MCF 10A (cell line): ENCODE results near the gene RBSN. TPM values are rescaled to one million over a fixed set of nuclear protein-coding genes. Genes with fewer than 3 reads are reported as not detected.

Source experiments
- BruUV-seq: library from RNA; stranded (reverse); fragments of 400-500 nt; replicated peaks from 2 replicates; lab custom pipeline; 2021; lab: Mats Ljungman, UMichigan
- CTCF ChIA-PET: fragments of 300-600 bp; sonication (Branson Sonifier 250); formaldehyde crosslinking; extraction: SDS; loops from one replicate; lab custom pipeline; 2021; ENCODE audit warnings: antibody characterized with exemption, inconsistent platforms; lab: Yijun Ruan, JAX
- POLR2A ChIA-PET: fragments of 300-600, 350-650 bp; sonication (Branson Sonifier 250); formaldehyde crosslinking; extraction: SDS; loops from one replicate; lab custom pipeline; 2020; ENCODE audit warnings: antibody characterized with exemption, inconsistent platforms; lab: Yijun Ruan, JAX
- DNase-seq: peaks from one replicate; pipeline ENCODE4 v3.0.0-alpha.2; 2018; ENCODE audit not compliant: unreplicated experiment
- H3K27ac Mint-ChIP-seq: one replicate; pipeline ENCODE4 v1.8.0; 2022; ENCODE audit warnings: mild to moderate bottlenecking, low read depth, mixed read lengths; ENCODE audit not compliant: unreplicated experiment
- H3K27me3 Mint-ChIP-seq: one replicate; pipeline ENCODE4 v1.8.0; 2022; ENCODE audit warnings: mixed read lengths; ENCODE audit not compliant: insufficient read depth, unreplicated experiment
- H3K36me3 Mint-ChIP-seq: one replicate; pipeline ENCODE4 v1.8.0; 2022; ENCODE audit warnings: mild to moderate bottlenecking, moderate library complexity, mixed read lengths; ENCODE audit not compliant: insufficient read depth, unreplicated experiment
- H3K4me1 Mint-ChIP-seq: one replicate; pipeline ENCODE4 v1.8.0; 2022; ENCODE audit warnings: mixed read lengths; ENCODE audit not compliant: insufficient read depth, unreplicated experiment
- H3K4me3 Mint-ChIP-seq: one replicate; pipeline ENCODE4 v1.8.0; 2022; ENCODE audit warnings: mild to moderate bottlenecking, moderate library complexity, mixed read lengths; ENCODE audit not compliant: unreplicated experiment
- H3K9me3 Mint-ChIP-seq: one replicate; pipeline ENCODE4 v1.8.0; 2022; ENCODE audit warnings: mixed read lengths; ENCODE audit not compliant: unreplicated experiment
- CTCF ChIP-seq: fragments of 200-600 bp; IDR thresholded peaks from one replicate; pipeline ENCODE4 v1.8.0; 2022; ENCODE audit warnings: antibody characterized with exemption, mild to moderate bottlenecking; ENCODE audit not compliant: unreplicated experiment
- intact Hi-C: fragments of 100-400 bp; cut with micrococcal nuclease; formaldehyde crosslinking; loops from 2 replicates; pipeline ENCODE4 v1.14.1; 2022
- total RNA-seq: library from RNA; stranded (reverse); gene quantifications from 2 replicates; pipeline ENCODE4 v1.2.3, GENCODE V29; 2022

Gene RBSN
- total RNA-seq, 1 experiment from 2014 or later: 39.6 TPM

GRCh38 chr3:15094187-15094875, 4.6 kb downstream of the RBSN start:
- TF ChIP-seq CTCF: no peak
- peaks cover 49% of the 10 kb centered on the region for H3K36me3 Mint-ChIP-seq
- peaks cover 6% of the 10 kb centered on the region for H3K4me1 Mint-ChIP-seq
- intact Hi-C loops: no loop called here
- ChIA-PET POLR2A (interaction anchor here (0.6 to 1.7 kb wide), 2 partner anchors 8 to 611 kb away, joined by 4 to 5 read pairs; no protein-coding TSS in a partner anchor), CTCF (interaction anchor here (0.5 to 1.3 kb wide), 6 partner anchors 10 to 596 kb away, joined by 3 to 5 read pairs (median 3); partner anchors contain the start of gene CAPN7)
- no peak overlapping the region for H3K27ac Mint-ChIP-seq
- DNase-seq: no peak
- H3K9me3 Mint-ChIP-seq: no peaks in the 10 kb centered on the region
- no TSS peak for BruUV-seq
- H3K4me3 Mint-ChIP-seq: no peak overlapping the region
- no peaks in the 10 kb centered on the region for H3K27me3 Mint-ChIP-seq

- Mint-ChIP-seq H3K36me3 (peaks cover 62% of the 10 kb centered on the region), H3K27me3 (no peaks in the 10 kb centered on the region), H3K4me3 (no peak overlapping the region), H3K4me1 (peaks cover 1% of the 10 kb centered on the region), H3K9me3 (no peaks in the 10 kb centered on the region), H3K27ac (no peak overlapping the region)
- ChIA-PET POLR2A (interaction anchor here (0.6 to 1.7 kb wide), 2 partner anchors 10 to 27 kb away, joined by 3 to 5 read pairs; partner anchors contain the start of gene MRPS25), CTCF (interaction anchor here (1.6 kb wide), 1 partner anchor 16 kb away, joined by 7 read pairs; no protein-coding TSS in a partner anchor)
- no peak for DNase-seq
- no TSS peak for BruUV-seq
- intact Hi-C loops: no loop called here
- TF ChIP-seq CTCF: no peak
Observed at GRCh38 chr3:15092686-15093085, 6.3 kb downstream of the RBSN start.

GRCh38 chr3:15091575-15091974, 7.4 kb downstream of the RBSN start:
- TF ChIP-seq CTCF: no peak
- H3K36me3 Mint-ChIP-seq: peaks cover 73% of the 10 kb centered on the region
- no peaks in the 10 kb centered on the region for H3K4me1 Mint-ChIP-seq
- H3K9me3 Mint-ChIP-seq: no peaks in the 10 kb centered on the region
- no peak for DNase-seq
- H3K4me3 Mint-ChIP-seq: no peak overlapping the region
- intact Hi-C loops: no loop called here
- no peaks in the 10 kb centered on the region for H3K27me3 Mint-ChIP-seq
- H3K27ac Mint-ChIP-seq: no peak overlapping the region
- BruUV-seq: no TSS peak
- POLR2A ChIA-PET: interaction anchor here (1.1 kb wide), 1 partner anchor 12 kb away, joined by 4 read pairs; no protein-coding TSS in a partner anchor
- CTCF ChIA-PET: interaction anchor here (0.7 to 1.6 kb wide), 2 partner anchors 17 to 297 kb away, joined by 3 to 7 read pairs; no protein-coding TSS in a partner anchor

- intact Hi-C loops: no loop called here
- no peak for TF ChIP-seq CTCF
- ChIA-PET CTCF (interaction anchor here (0.6 kb wide), 1 partner anchor 457 kb away, joined by 4 read pairs; no protein-coding TSS in a partner anchor), POLR2A (interaction anchor here (0.9 to 3.1 kb wide), 2 partner anchors 9 to 24 kb away, joined by 3 to 11 read pairs; partner anchors contain the start of genes MRPS25 and RBSN)
- H3K36me3 Mint-ChIP-seq: peaks cover 76% of the 10 kb centered on the region
- no peak overlapping the region for H3K27ac Mint-ChIP-seq
- H3K4me1 Mint-ChIP-seq: no peaks in the 10 kb centered on the region
- BruUV-seq: no TSS peak
- H3K4me3 Mint-ChIP-seq: no peak overlapping the region
- H3K27me3 Mint-ChIP-seq: no peaks in the 10 kb centered on the region
- no peaks in the 10 kb centered on the region for H3K9me3 Mint-ChIP-seq
- no peak for DNase-seq
Observed at GRCh38 chr3:15089201-15089600, 9.7 kb downstream of the RBSN start.
